DND-41 (cell line): Measurements from ENCODE around the gene PRKCA.

Experiments
- ATAC-seq: fragments of 200-7000 bp; cut with Tn5 transposase; 3 replicates; pipeline ENCODE4 v1.9.1; 2021; ENCODE audit warnings: low read depth; ENCODE audit not compliant: insufficient read depth
- DNase-seq: peaks from one replicate; pipeline ENCODE4 v3.0.0-alpha.2; 2020
- H2AFZ ChIP-seq: 2 replicates; pipeline ENCODE4 v1.6.0; 2012; ENCODE audit warnings: low read depth, low read length
- H3K27ac ChIP-seq: 2 replicates; pipeline ENCODE4 v1.5.1; 2012; ENCODE audit warnings: low read length, inconsistent platforms
- H3K27me3 ChIP-seq: fragments of 200-600 bp; sonication (generic); 2 replicates; pipeline ENCODE4 v1.6.0; 2012; ENCODE audit warnings: low read length, mild to moderate bottlenecking, inconsistent platforms; ENCODE audit not compliant: insufficient read depth, poor library complexity
- H3K36me3 ChIP-seq: 2 replicates; pipeline ENCODE4 v1.5.1; 2012; ENCODE audit warnings: low read length, inconsistent platforms; ENCODE audit not compliant: insufficient read depth
- H3K4me1 ChIP-seq: 2 replicates; pipeline ENCODE4 v1.5.1; 2012; ENCODE audit warnings: mild to moderate bottlenecking, low read length; ENCODE audit not compliant: insufficient read depth
- H3K4me2 ChIP-seq: 2 replicates; pipeline ENCODE4 v1.6.0; 2012; ENCODE audit warnings: mild to moderate bottlenecking, moderate library complexity, low read length, inconsistent platforms; ENCODE audit not compliant: insufficient read depth
- H3K4me3 ChIP-seq, 2 experiments: fragments of 200-600 bp in 1 of 2; shearing (Covaris generic) in 1 of 2; 2 replicates each; pipeline ENCODE4 v1.5.1; 2012 to 2016; ENCODE audit warnings: inconsistent platforms in 2 of 2, low read length in 2 of 2, mild to moderate bottlenecking in 2 of 2, low read depth in 1 of 2, moderate library complexity in 1 of 2
- H3K79me2 ChIP-seq: 2 replicates; pipeline ENCODE4 v1.6.0; 2012; ENCODE audit warnings: low read length, inconsistent platforms; ENCODE audit not compliant: insufficient read depth
- H3K9ac ChIP-seq: 2 replicates; pipeline ENCODE4 v1.6.0; 2012; ENCODE audit warnings: low read depth, mild to moderate bottlenecking, inconsistent platforms, low read length, moderate library complexity
- H3K9me3 ChIP-seq: 2 replicates; pipeline ENCODE4 v1.5.1; 2012; ENCODE audit warnings: low read length, moderate library complexity, mild to moderate bottlenecking, inconsistent platforms; ENCODE audit not compliant: insufficient read depth, severe bottlenecking
- H4K20me1 ChIP-seq: 2 replicates; pipeline ENCODE4 v1.6.0; 2012; ENCODE audit warnings: low read length; ENCODE audit not compliant: insufficient read depth
- CTCF ChIP-seq: IDR thresholded peaks from 2 replicates; pipeline ENCODE4 v1.5.1; 2012; ENCODE audit warnings: borderline replicate concordance, low read length, moderate library complexity, mild to moderate bottlenecking; ENCODE audit not compliant: poor library complexity, severe bottlenecking; ENCODE audit errors: extremely low read depth
- EZH2 ChIP-seq: IDR thresholded peaks from 3 replicates; pipeline ENCODE4 v1.6.1; 2012; ENCODE audit warnings: borderline replicate concordance, low read depth, mild to moderate bottlenecking, moderate library complexity, low read length, inconsistent platforms; ENCODE audit not compliant: severe bottlenecking

The PRKCA gene

DNA sequence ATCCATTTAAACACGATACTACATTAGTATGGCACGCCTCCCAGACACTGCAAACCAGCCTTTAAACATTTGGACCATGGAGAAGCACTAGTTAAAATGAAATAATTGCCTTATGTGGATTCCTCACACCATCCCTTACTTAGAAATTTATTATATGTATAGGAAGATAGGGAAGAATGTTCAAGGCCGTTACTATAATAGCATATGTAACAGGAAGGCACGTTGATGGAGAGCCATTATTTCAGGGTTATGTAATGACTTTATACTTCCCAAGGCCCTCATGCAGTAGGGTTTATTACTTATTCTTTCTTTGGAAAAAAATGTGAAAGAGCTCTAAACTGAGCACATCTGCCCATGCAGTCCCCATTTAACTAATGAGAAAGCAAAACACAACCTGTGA, 435.9 kb downstream of the PRKCA start:
- DNase-seq (no peak), ATAC-seq (no peak)
- Histone ChIP-seq H3K79me2 (no peaks in the 10 kb centered on the region), H3K4me1 (no peaks in the 10 kb centered on the region), H4K20me1 (no peaks in the 10 kb centered on the region), H3K27me3 (no peaks in the 10 kb centered on the region), H3K9ac (no peak overlapping the region), H3K36me3 (peaks cover 55% of the 10 kb centered on the region), H3K4me3 (no peak overlapping the region), H2AFZ (no peak overlapping the region), H3K27ac (no peak overlapping the region), H3K4me2 (no peak overlapping the region), H3K9me3 (no peaks in the 10 kb centered on the region)
- no peak for TF ChIP-seq EZH2
- TF ChIP-seq CTCF = no peak

DNA sequence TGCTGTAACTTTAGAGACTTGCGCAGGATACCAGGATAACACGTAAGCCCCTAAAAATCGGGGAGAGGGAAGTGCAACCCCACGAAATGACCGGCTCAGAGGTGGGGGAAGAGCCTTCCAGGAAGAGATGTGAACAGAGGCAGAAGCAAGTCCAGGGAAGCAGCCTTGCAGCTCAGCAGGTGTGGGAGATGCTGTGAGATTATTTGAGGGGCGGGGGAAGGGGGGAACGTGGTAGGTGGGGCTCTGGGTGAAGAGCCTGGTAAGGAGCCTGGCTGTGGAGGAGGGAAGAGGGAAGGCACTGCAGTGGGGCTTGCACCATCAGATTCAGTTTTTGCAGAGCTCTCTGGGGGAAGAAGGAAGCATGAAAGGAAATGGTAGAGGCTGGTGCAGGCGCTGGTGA, 437.1 kb downstream of the PRKCA start:
- H3K27me3 ChIP-seq = no peaks in the 10 kb centered on the region
- no peak overlapping the region for H3K4me2 ChIP-seq
- H2AFZ ChIP-seq = no peak overlapping the region
- H4K20me1 ChIP-seq = no peaks in the 10 kb centered on the region
- H3K9me3 ChIP-seq = no peaks in the 10 kb centered on the region
- ATAC-seq = no peak
- no peak for DNase-seq
- H3K4me1 ChIP-seq = no peaks in the 10 kb centered on the region
- H3K79me2 ChIP-seq = no peaks in the 10 kb centered on the region
- no peak overlapping the region for H3K27ac ChIP-seq
- no peak overlapping the region for H3K9ac ChIP-seq
- peaks cover 54% of the 10 kb centered on the region for H3K36me3 ChIP-seq
- no peak overlapping the region for H3K4me3 ChIP-seq
- no peak for TF ChIP-seq CTCF
- TF ChIP-seq EZH2 = no peak

- no peak overlapping the region for H3K4me3 ChIP-seq
- TF ChIP-seq CTCF = no peak
- no peak for TF ChIP-seq EZH2
- no peak overlapping the region for H3K4me2 ChIP-seq
- H3K27ac ChIP-seq = no peak overlapping the region
- H3K36me3 ChIP-seq = peaks cover 51% of the 10 kb centered on the region
- H3K9ac ChIP-seq = no peak overlapping the region
- H3K4me1 ChIP-seq = no peaks in the 10 kb centered on the region
- no peak overlapping the region for H2AFZ ChIP-seq
- no peaks in the 10 kb centered on the region for H4K20me1 ChIP-seq
- H3K79me2 ChIP-seq = no peaks in the 10 kb centered on the region
- no peak for DNase-seq
- no peaks in the 10 kb centered on the region for H3K9me3 ChIP-seq
- no peak for ATAC-seq
- no peaks in the 10 kb centered on the region for H3K27me3 ChIP-seq
Measured at GRCh38 chr17:66740226-66740625, 437.8 kb downstream of the PRKCA start.

- TF ChIP-seq EZH2 (no peak), CTCF (no peak)
- ATAC-seq = no peak
- no peak overlapping the region for H2AFZ ChIP-seq
- no peak for DNase-seq
- no peaks in the 10 kb centered on the region for H3K9me3 ChIP-seq
- no peak overlapping the region for H3K4me2 ChIP-seq
- H3K27ac ChIP-seq = no peak overlapping the region
- no peak overlapping the region for H3K9ac ChIP-seq
- no peaks in the 10 kb centered on the region for H4K20me1 ChIP-seq
- no peaks in the 10 kb centered on the region for H3K4me1 ChIP-seq
- no peak overlapping the region for H3K4me3 ChIP-seq
- H3K79me2 ChIP-seq = no peaks in the 10 kb centered on the region
- H3K36me3 ChIP-seq = peaks cover 41% of the 10 kb centered on the region
- no peaks in the 10 kb centered on the region for H3K27me3 ChIP-seq
Measured at GRCh38 chr17:66743511-66743910, 441.1 kb downstream of the PRKCA start.
